Stimulated activated CD4-positive, alpha-beta T cell treated with anti-CD3 and anti-CD28 coated beads, Interleukin-15, amount 100 ng/mL, for 1 hour (primary cell): Measurements from ENCODE around the gene KCNMA1.

Source experiments
- DNase-seq, 2 donors: peaks; one replicate each; pipeline ENCODE4 v3.0.0-alpha.2; 2020; ENCODE audit warnings: low read depth in 1 of 2, low spot score in 1 of 2

Gene KCNMA1

GRCh38 chr10:77230194-77230593, 407.4 kb downstream of the KCNMA1 start:
- DNase-seq = no peak

DNA sequence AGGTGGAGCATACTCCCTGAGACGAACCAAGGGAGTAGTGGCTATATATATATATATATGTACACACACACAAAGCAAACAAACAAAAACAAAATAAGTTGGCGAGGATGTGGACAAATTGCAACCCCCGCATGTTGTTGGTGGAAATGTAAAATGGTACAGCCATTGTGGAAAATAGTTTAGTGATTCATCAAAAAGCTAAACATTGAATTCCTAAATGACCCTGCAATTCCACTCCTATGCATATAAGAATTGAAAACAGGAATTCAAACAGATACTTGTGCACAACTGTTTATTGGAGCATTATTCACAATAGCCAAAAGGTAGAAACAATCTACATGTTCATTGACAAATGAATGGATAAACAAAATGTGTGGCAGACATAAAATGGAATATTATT, 407.9 kb downstream of the KCNMA1 start:
- no peak for DNase-seq

DNA sequence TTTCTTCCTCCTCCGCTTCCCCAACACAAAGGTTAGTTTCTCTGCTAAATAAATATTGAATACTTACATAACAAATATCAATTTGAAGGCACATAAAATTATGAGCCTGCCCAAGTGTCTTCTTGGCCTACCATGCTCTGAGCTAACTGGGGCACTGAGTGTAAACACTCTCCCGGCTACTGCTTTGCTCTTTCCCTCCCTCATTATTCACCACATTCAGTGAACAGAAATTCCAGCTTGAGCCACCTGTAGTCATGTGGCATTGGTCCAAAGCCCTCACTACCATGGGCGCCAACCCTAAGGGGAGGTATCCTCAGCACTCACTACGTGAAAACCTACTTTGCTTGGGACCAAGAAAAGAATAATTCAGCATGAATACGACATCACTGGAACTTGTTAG, 409.0 kb downstream of the KCNMA1 start:
- DNase-seq = no peak

- no peak for DNase-seq
These were observed 410.6 kb downstream of the KCNMA1 start for GRCh38 chr10:77226853-77227565.

DNA sequence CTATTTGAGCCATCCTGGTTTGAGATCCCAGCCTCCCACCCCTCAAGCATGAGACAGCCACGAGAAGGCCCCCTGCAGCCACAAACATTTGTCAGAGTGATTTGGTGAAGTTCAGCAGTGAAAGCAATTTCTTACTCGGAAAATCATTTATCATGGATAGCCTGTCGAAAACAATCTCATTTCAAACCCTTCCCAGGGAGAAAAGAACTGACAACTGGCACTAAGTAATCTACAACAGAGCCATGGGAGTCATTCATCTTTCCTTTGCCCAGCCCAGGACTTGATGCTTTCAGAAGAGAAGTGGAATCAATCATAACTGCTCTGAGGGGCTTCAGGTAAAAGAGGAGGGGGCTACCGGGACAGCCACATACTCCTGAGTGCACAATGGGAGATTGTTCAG, 411.2 kb downstream of the KCNMA1 start:
- no peak for DNase-seq

- DNase-seq = no peak
These were observed 411.6 kb downstream of the KCNMA1 start for GRCh38 chr10:77226020-77226419.

DNA sequence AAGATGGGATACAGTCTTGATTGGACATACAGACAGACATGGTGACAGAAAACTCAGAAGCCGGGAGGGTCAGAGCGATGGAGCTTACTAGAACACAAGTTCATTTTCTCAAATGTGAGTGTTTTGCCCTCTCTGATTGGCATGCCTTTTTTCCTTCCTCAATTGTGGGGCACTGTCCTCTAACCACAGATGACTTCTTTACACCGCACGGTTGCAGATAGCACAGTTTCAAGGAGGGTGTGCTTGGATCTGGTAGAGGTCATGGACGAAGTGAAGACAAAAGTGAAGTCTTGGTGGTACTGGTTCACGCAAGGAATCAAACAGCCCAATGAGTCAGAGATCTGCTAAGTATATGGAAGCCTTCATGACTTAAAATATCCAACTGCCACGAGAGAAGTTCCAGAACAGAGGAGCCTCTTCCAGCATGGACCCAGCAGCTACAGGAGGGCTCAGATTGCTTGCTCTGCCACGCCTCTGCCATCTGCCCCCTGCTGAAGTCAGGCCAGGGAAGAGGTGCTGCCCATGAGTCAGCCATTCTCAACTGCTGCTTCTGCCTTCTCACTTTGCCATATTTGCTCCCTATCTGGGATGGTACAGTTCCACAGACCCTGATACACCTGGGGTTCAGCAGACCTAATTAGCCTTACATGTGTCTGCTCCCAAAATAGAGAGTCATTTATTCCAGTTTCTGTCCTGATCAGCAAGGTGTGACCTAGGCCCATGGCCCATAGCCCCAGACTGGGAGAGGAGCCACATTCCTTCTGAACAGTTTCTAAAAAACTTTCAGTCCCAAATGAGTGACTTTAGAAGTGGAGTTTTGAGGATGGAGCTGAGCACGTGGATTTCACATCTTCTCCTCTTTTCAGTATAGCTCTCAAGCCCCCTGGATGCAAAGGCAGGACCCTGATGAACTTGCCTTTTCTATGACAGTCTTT, 413.8 kb downstream of the KCNMA1 start:
- no peak for DNase-seq

GRCh38 chr10:77220150-77220549, 417.5 kb downstream of the KCNMA1 start:
- no peak for DNase-seq

DNA sequence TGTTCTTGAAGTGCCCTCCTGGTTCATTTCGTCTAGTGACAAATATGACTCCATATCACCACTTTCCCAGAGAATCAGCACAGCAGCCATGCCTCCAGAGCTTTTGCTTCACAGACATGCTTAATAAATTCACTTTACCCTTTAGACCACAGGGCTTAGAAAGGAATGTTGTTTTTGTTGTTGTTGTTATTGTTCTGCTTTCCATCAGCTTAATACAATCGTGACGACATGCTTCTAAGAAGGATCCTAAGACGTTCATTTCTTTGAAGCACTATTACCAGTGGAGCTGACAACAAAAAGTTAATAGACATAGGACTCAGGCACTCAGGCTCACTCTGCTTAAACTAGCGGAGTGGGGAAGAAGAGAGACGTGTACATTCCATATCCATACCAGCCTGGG, 418.6 kb downstream of the KCNMA1 start:
- DNase-seq = no peak

DNA sequence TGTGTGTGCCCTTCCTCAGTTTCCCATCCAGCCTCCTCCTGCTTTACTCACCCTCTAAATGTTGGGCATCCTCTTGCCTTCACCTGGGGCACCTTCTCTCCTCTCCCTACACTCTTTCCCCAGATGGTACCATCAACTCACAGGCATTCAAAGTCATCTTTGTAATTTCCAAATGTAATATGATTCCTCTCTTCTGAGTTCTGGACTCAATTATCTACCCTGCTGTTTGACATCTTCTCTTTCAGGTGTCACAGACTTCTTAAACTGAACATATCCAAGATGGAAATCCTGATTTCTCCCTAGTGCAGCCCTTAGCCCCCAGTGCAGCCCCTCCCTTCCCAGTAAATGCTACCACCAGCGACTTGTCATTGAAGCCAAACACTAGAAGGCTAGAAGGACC, 422.8 kb downstream of the KCNMA1 start:
- DNase-seq = no peak

DNA sequence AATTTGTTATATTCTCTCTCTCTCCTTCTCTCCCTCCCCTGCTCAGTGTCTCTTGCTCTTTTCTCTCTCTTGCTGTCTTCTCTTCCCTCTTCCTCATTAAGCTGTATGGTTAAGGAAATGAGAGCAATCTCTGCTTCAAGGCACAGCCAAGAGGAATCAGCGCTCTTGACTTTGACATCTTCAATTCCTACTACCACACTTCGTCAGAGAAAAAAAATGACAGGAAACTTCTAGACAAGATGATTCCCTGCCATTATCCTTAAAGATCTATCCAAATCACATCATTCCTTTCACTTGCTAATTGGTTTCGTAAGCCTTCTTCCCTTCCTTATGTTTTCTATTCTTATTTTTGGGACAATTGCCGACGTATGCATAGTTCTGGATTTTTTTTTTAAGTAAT, 425.0 kb downstream of the KCNMA1 start:
- no peak for DNase-seq

GRCh38 chr10:77210645-77211044, 427.0 kb downstream of the KCNMA1 start:
- no peak for DNase-seq

GRCh38 chr10:77208684-77209256, 428.8 kb downstream of the KCNMA1 start:
- DNase-seq = no peak

DNA sequence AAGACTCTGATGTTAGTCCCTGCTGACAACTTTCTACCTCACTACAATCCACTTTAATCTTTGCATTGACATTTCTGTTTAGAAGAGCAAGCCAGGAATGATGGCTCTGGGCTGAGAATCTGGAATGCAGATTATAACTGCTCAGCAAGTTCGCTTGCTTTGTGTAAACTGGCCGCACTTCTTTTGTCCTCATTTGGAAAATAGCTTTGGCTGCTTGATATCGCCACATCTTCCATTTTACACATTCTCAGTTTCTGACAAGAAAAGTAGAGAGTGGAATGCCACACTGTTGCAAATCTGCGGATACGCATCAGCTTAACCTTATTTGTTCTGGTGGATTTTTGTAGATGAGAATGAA, 429.8 kb downstream of the KCNMA1 start:
- DNase-seq = no peak

DNA sequence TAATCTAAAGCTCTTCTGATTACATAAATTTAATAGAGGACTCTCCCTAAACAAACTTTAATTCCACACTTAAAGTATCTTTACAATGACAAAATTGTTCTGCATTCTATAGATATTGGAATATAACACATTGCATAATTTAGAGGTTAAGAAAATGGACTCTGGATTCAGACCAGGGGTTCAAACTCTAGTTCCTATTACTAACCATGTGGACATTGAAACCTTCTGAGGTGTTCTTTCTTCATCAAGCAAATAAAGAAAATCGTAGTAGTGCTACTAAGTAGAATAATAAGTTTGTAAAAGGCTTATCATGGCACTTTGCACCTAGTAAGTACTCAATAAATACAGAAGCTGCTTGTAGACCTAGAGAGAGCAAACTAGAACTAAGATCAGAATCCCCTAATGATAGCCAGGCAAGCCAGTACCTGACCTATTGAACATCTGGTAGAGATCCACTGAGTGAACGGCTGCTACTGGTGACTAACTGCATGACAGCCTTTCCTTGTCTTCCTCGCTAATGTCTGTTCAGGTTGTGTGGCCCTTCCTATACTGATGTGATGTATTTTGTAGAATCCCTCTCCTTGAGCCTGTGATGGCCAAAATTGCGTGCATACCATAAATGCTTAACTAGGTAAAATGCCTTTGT, 430.3 kb downstream of the KCNMA1 start:
- DNase-seq = no peak

- no peak for DNase-seq
These were observed 432.5 kb downstream of the KCNMA1 start for GRCh38 chr10:77205135-77205534.

DNA sequence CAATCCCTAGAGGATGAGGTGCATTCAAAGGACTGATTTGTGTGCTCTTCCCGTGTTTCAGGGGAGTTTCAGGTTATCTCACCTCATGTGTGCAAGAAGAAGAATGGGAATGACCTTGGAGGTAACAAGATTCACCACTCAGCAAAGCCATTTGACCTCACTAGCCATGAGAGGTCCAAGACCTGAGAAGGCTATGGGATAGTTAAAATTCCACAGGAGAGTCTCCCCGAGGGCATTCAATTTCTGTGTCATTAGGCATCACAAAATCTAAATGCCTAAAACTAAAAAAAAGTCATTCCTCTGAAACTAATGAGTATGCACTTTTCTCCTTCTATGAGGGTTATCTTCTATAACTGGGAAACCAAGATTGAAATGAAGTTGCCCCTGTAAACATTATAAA, 433.4 kb downstream of the KCNMA1 start:
- DNase-seq = no peak

DNA sequence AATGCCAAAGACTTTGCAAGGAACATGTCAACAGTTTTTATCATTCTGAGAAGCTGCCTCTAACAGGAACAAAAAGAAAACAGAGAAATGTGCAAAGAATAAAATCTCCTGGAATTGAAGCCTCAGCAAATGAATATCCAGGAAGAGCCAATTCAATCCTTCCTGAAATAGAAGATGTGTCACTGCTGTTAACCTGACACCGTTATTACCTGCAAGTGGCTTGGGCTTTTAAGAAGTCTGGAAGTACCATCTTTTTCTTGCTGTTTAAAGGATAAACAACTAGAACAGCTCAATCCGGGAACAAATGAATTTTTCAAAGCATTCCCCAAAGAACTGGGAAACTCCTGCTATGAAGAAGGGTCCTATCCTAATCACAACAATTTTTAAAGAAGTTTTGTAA, 434.8 kb downstream of the KCNMA1 start:
- DNase-seq = no peak

GRCh38 chr10:77201135-77202106, 436.2 kb downstream of the KCNMA1 start:
- no peak for DNase-seq

DNA sequence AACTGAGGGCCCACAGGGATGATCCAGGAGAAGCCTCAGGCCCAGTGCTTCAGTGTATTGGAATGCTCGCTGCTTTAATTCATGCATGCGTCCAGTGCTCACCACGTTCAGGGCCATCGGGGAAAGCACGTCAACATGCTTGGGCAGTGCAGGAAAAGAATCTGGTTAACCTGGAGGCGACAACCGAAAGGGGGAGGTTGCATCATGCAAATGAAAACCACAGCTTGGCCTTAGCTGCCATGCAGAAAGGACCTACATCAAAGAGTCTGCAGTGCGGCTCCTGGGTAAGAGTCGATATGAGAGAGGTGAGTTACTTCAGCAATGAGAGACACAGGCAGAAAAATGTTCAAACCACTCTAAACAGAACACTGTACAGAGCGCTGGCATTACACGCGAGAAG, 440.1 kb downstream of the KCNMA1 start:
- DNase-seq = no peak

GRCh38 chr10:77196614-77197013, 441.0 kb downstream of the KCNMA1 start:
- DNase-seq = no peak
